HCT116 (cell line): Measurements from ENCODE around the gene C4orf17. TPM values are rescaled to one million over a fixed set of nuclear protein-coding genes. Genes with fewer than 3 reads are reported as not detected.

ENCODE experiments used
- ATAC-seq: fragments of 200-7000 bp; cut with Tn5 transposase; 2 replicates; pipeline ENCODE4 v1.9.1; 2020; ENCODE audit warnings: mild to moderate bottlenecking, moderate library complexity
- BruUV-seq: library from RNA; stranded (reverse); fragments of 400-500 nt; replicated peaks from 2 replicates; lab custom pipeline; 2021; lab: Mats Ljungman, UMichigan
- CTCF ChIA-PET: fragments of 300-600 bp; sonication (Branson Sonifier 250); formaldehyde crosslinking; loops from one replicate; lab custom pipeline; 2021; ENCODE audit warnings: antibody characterized with exemption; lab: Charles Lee
- POLR2A ChIA-PET: fragments of 300-600, 350-600 bp; sonication (Branson Sonifier 250); formaldehyde crosslinking; loops from one replicate; lab custom pipeline; 2021; ENCODE audit warnings: antibody characterized with exemption; lab: Charles Lee
- RAD21 ChIA-PET, 2 experiments: fragments of 300-600 bp; sonication (Branson Sonifier 250); formaldehyde crosslinking; loops; one replicate each; lab custom pipeline; 2023; ENCODE audit warnings: low total read pairs in 2 of 2; ENCODE audit not compliant: uncharacterized antibody in 2 of 2, unreplicated experiment in 2 of 2, low non-redundant PET in 1 of 2; lab: Charles Lee
- DNase-seq: peaks from one replicate; pipeline ENCODE4 v3.0.0-alpha.2; 2010; ENCODE audit warnings: low read depth, low spot score
- H2AFZ ChIP-seq: fragments of 200-600 bp; shearing (Covaris generic), sonication (generic); 2 replicates; pipeline ENCODE4 v1.6.1; 2017; ENCODE audit warnings: low read depth, mixed run types, mixed read lengths, antibody characterized with exemption, low read length; ENCODE audit not compliant: poor library complexity, severe bottlenecking
- H3K27ac ChIP-seq: 2 replicates; pipeline ENCODE4 v1.5.1; 2012; ENCODE audit warnings: low read depth, low read length
- H3K27me3 ChIP-seq: fragments of 200-600 bp; sonication (generic); 2 replicates; pipeline ENCODE4 v1.6.1; 2016; ENCODE audit warnings: mixed run types, low read length, mixed read lengths; ENCODE audit not compliant: insufficient read depth
- H3K36me3 ChIP-seq, 2 experiments: fragments of 200-500 bp in 1 of 2; fragments of 200-600 bp in 1 of 2; sonication (Bioruptor generic) in 1 of 2; sonication (generic) in 1 of 2; 2 replicates each; pipeline versions ENCODE4 v1.5.1 to v1.6.1; 2014 to 2016; ENCODE audit warnings: low read length in 2 of 2, inconsistent platforms in 1 of 2, mixed read lengths in 1 of 2, mixed run types in 1 of 2; ENCODE audit not compliant: insufficient read depth in 2 of 2, control insufficient read depth in 1 of 2
- H3K4me1 ChIP-seq, 2 experiments: fragments of 200-600 bp in 1 of 2; sonication (generic) in 1 of 2; 2 replicates each; pipeline versions ENCODE4 v1.5.1 to v1.6.1; 2012 to 2017; ENCODE audit warnings: low read length in 2 of 2, inconsistent platforms in 1 of 2, mild to moderate bottlenecking in 1 of 2, mixed read lengths in 1 of 2, mixed run types in 1 of 2, moderate library complexity in 1 of 2; ENCODE audit not compliant: insufficient read depth in 2 of 2, control insufficient read depth in 1 of 2
- H3K4me2 ChIP-seq: fragments of 200-600 bp; sonication (generic); 2 replicates; pipeline ENCODE4 v1.6.1; 2017; ENCODE audit warnings: mixed run types, low read length, mixed read lengths
- H3K4me3 ChIP-seq, 2 experiments: fragments of 200-600 bp in 1 of 2; sonication (generic) in 1 of 2; replicated peaks in 1 of 2; 2 replicates each; pipeline ENCODE4 v1.5.1; 2011 to 2016; ENCODE audit warnings: low read length in 2 of 2, control low read depth in 1 of 2, low read depth in 1 of 2, mild to moderate bottlenecking in 1 of 2, mixed read lengths in 1 of 2, mixed run types in 1 of 2
- H3K79me2 ChIP-seq: fragments of 200-600 bp; sonication (generic); 2 replicates; pipeline ENCODE4 v1.6.1; 2017; ENCODE audit warnings: mild to moderate bottlenecking, mixed run types, low read length, moderate library complexity, mixed read lengths; ENCODE audit not compliant: insufficient read depth
- H3K9ac ChIP-seq: fragments of 200-600 bp; sonication (generic); 2 replicates; pipeline ENCODE4 v1.6.1; 2016; ENCODE audit warnings: low read length, mixed read lengths
- H3K9me2 ChIP-seq: fragments of 200-600 bp; sonication (generic), shearing (Covaris generic); 2 replicates; pipeline ENCODE4 v1.6.1; 2017; ENCODE audit warnings: mixed run types, mild to moderate bottlenecking, moderate library complexity; ENCODE audit not compliant: insufficient read depth
- H3K9me3 ChIP-seq, 2 experiments: fragments of 200-500 bp in 1 of 2; fragments of 200-600 bp in 1 of 2; sonication (Bioruptor generic) in 1 of 2; sonication (generic) in 1 of 2; 2 replicates each; pipeline ENCODE4 v1.6.1; 2014 to 2017; ENCODE audit warnings: low read length in 2 of 2, mixed read lengths in 2 of 2, inconsistent platforms in 1 of 2, low read depth in 1 of 2, mild to moderate bottlenecking in 1 of 2, mixed run types in 1 of 2, moderate library complexity in 1 of 2; ENCODE audit not compliant: control insufficient read depth in 1 of 2, insufficient read depth in 1 of 2
- H4K20me1 ChIP-seq: fragments of 200-600 bp; sonication (generic), shearing (Covaris generic); 2 replicates; pipeline ENCODE4 v1.6.1; 2017; ENCODE audit warnings: mixed run types, mild to moderate bottlenecking, moderate library complexity; ENCODE audit not compliant: insufficient read depth
- CBX3 ChIP-seq: IDR thresholded peaks from 2 replicates; pipeline ENCODE4 v1.6.1; 2012; ENCODE audit warnings: low read depth
- EGR1 ChIP-seq: IDR thresholded peaks from 2 replicates; pipeline ENCODE4 v1.6.1; 2012; ENCODE audit warnings: low read depth
- ELF1 ChIP-seq: IDR thresholded peaks from 2 replicates; pipeline ENCODE4 v1.6.1; 2012; ENCODE audit warnings: low read depth, borderline replicate concordance
- EZH2phosphoT487 ChIP-seq: fragments of 200-600 bp; IDR thresholded peaks from 2 replicates; pipeline ENCODE4 v1.6.1; 2018; ENCODE audit warnings: antibody characterized with exemption, borderline replicate concordance
- JUND ChIP-seq: IDR thresholded peaks from 2 replicates; pipeline ENCODE4 v1.6.1; 2012
- POLR2AphosphoS5 ChIP-seq: IDR thresholded peaks from 2 replicates; pipeline ENCODE4 v1.6.1; 2011; ENCODE audit warnings: mild to moderate bottlenecking, low read depth, low read length, moderate library complexity
- SIN3A ChIP-seq: IDR thresholded peaks from 2 replicates; pipeline ENCODE4 v1.6.1; 2012; ENCODE audit warnings: low read depth
- SP1 ChIP-seq: IDR thresholded peaks from 2 replicates; pipeline ENCODE4 v1.6.1; 2012; ENCODE audit warnings: low read depth
- SRF ChIP-seq: IDR thresholded peaks from 2 replicates; pipeline ENCODE4 v1.6.1; 2012; ENCODE audit warnings: low read depth
- TCF7L2 ChIP-seq: IDR thresholded peaks from 2 replicates; pipeline ENCODE4 v1.7.0; 2011; ENCODE audit warnings: borderline replicate concordance, inconsistent platforms; ENCODE audit not compliant: insufficient read depth, insufficient read length; ENCODE audit errors: extremely low read depth
- YY1 ChIP-seq: IDR thresholded peaks from 2 replicates; pipeline ENCODE4 v1.6.1; 2011; ENCODE audit warnings: low read length, low read depth, moderate library complexity, mild to moderate bottlenecking; ENCODE audit not compliant: insufficient replicate concordance; ENCODE audit errors: extremely low read depth
- ZFX ChIP-seq: fragments of 450-650 bp; IDR thresholded peaks from 2 replicates; pipeline ENCODE4 v1.6.1; 2017
- intact Hi-C: fragments of 100-400 bp; cut with micrococcal nuclease; formaldehyde crosslinking; loops from 2 replicates; pipeline ENCODE4 v1.10.0; 2022
- total RNA-seq: library from RNA; stranded (reverse); gene quantifications from one replicate; pipeline ENCODE4 v1.2.1, GENCODE V29; 2021; ENCODE audit not compliant: unreplicated experiment
- TF ChIP-seq, protein P1 (sequence below): IDR thresholded peaks from 2 replicates; pipeline ENCODE4 v1.6.1; 2012

The C4orf17 gene
- total RNA-seq, 1 experiment from 2014 or later, result not detected

DNA sequence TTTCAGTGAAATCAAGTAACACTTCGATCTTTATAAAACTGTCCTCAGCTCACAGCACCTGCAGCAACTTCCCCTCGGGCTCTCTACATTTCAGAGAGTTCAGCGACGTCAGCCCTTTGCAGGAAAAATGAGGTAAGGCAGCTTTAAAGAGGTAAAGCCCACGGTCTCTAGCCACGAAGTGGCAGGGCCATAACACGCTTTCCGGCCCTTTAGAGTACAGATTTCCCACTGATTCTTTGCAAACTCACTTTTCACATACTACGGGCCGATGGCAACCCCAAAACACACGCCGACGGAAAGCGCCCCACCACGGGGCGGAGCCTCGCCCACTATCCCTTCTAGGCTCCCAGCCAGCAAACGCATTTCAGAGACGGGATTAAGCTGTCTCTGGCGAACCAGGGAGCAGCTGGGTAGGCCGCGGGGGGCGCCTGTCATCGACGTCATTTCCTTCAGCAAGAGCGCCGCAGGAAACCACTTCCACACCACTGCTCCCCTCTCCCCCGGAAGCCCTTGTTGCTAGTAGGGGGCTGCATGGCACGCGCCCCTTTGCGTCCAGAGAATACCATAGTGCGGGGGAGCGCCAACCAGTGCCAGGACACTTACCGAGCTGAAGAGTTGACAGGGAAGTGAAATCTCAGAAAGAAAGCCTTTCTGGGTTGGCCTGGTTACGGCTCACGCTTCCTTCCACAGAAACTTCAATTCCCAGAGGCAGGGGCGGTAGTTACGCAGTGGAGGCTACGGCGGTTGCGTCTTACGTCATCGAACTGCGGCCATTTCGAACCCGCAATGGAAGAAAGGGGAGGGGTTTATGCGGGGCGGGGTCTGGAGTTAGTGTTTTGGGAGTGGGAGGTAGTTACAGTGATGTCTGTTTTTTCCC, 52.7 kb downstream of the C4orf17 start, which contains the start of gene TRMT10A:
TSS of gene TRMT10A (minus strand) at position 730 of the 877 bp plus-strand sequence. CDS start 4,701 bp downstream, outside the sequence.
- ATAC-seq, result peak; percentile 92
- peak within 1 kb of the TSS; percentile 75 for H3K9ac ChIP-seq
- peak within 1 kb of the TSS; percentile 86 for H3K4me2 ChIP-seq
- H3K79me2 ChIP-seq, result no peaks in the 10 kb centered on the region
- intact Hi-C loops, result loop anchor here (2.0 kb wide), 1 partner anchor 387 kb away; the partner anchor contains the start of gene H2AZ1
- H3K9me3 ChIP-seq, result no peaks in the 10 kb centered on the region
- BruUV-seq, result no TSS peak
- peaks cover 0 to 18% of the 10 kb centered on the region in 2 experiments; a peak in 3 of 4 replicates for H3K4me1 ChIP-seq
- H3K27ac ChIP-seq, result peak within 1 kb of the TSS; percentile 75
- H3K4me3 ChIP-seq, result peak within 1 kb of the TSS; percentile 61 to 86
- H2AFZ ChIP-seq, result peak within 1 kb of the TSS; percentile 58
- ChIA-PET RAD21 (interaction anchor here (1.0 to 1.3 kb wide), 2 partner anchors 244 to 245 kb away, joined by 6 read pairs; no protein-coding TSS in a partner anchor), CTCF (interaction anchor here (0.9 to 2.9 kb wide), 4 partner anchors 239 to 331 kb away, joined by 3 to 14 read pairs (median 6); partner anchors contain the start of gene LAMTOR3), POLR2A (interaction anchor here (0.6 to 1.2 kb wide), 4 partner anchors 10 to 568 kb away, joined by 3 to 5 read pairs (median 3); partner anchors contain the start of gene METAP1)
- H3K9me2 ChIP-seq, result no peaks in the 10 kb centered on the region
- DNase-seq, result peak; percentile 96
- no peaks in the 10 kb centered on the region for H4K20me1 ChIP-seq
- no peaks in the 10 kb centered on the region for H3K27me3 ChIP-seq
- peak; percentile 55 for TF ChIP-seq EGR1
- peak; percentile 69 for TF ChIP-seq ELF1
- 0 out of 2 replicates have a peak, but pooled peaks have one; percentile 38 for TF ChIP-seq SIN3A
- TF ChIP-seq TCF7L2, result peak; percentile 23
- no peak for TF ChIP-seq CBX3
- TF ChIP-seq JUND, result no peak
- no peak for TF ChIP-seq EZH2phosphoT487
- TF ChIP-seq POLR2AphosphoS5, result peak; percentile 89
- peak; percentile 79 for TF ChIP-seq YY1
- peak; percentile 57 for TF ChIP-seq ZFX
- TF ChIP-seq SRF, result peak; percentile 94
- TF ChIP-seq SP1, result peak; percentile 72
- TF ChIP-seq, protein P1, sequence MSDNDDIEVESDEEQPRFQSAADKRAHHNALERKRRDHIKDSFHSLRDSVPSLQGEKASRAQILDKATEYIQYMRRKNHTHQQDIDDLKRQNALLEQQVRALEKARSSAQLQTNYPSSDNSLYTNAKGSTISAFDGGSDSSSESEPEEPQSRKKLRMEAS, result peak; percentile 61
- H3K36me3 ChIP-seq, result no peaks in the 10 kb centered on the region
